WTC11 (cell line): ENCODE data around the gene MGST3. TPM values are rescaled to one million over a fixed set of nuclear protein-coding genes. Genes with fewer than 3 reads are reported as not detected.
A peak's percentile ranks its signal among the peaks of the same experiment; 100 is the strongest.

Experiments used
- ARID4B ChIP-seq: sonication (generic); formaldehyde crosslinking; IDR thresholded peaks from 2 replicates; pipeline ENCODE4 v1.8.0; 2023; ENCODE audit warnings: missing genetic modification reagents, mild to moderate bottlenecking, borderline replicate concordance
- ATF1 ChIP-seq: sonication (generic); formaldehyde crosslinking; IDR thresholded peaks from 2 replicates; pipeline ENCODE4 v1.8.1; 2023; ENCODE audit warnings: mild to moderate bottlenecking, moderate library complexity, missing genetic modification reagents
- CBFB ChIP-seq: sonication (generic); formaldehyde crosslinking; IDR thresholded peaks from 2 replicates; pipeline ENCODE4 v1.8.1; 2022; ENCODE audit warnings: mild to moderate bottlenecking, low read depth, missing genetic modification reagents
- E2F1 ChIP-seq: sonication (generic); formaldehyde crosslinking; IDR thresholded peaks from 2 replicates; pipeline ENCODE4 v1.8.0; 2022; ENCODE audit warnings: mild to moderate bottlenecking, missing genetic modification reagents
- ERG ChIP-seq: fragments of 250-450 bp; sonication (Bioruptor Pico); IDR thresholded peaks from 2 replicates; pipeline ENCODE4 v1.8.0; 2021; ENCODE audit warnings: mild to moderate bottlenecking
- ESRRA ChIP-seq: sonication (generic); formaldehyde crosslinking; IDR thresholded peaks from 2 replicates; pipeline ENCODE4 v1.8.1; 2022; ENCODE audit warnings: mild to moderate bottlenecking, missing genetic modification reagents, borderline replicate concordance
- FOXP1 ChIP-seq: sonication (generic); formaldehyde crosslinking; IDR thresholded peaks from 2 replicates; pipeline ENCODE4 v1.8.0; 2022; ENCODE audit warnings: missing genetic modification reagents, mild to moderate bottlenecking, moderate library complexity, borderline replicate concordance
- GABPB1 ChIP-seq: sonication (generic); formaldehyde crosslinking; IDR thresholded peaks from 2 replicates; pipeline ENCODE4 v1.8.1; 2023; ENCODE audit warnings: mild to moderate bottlenecking, missing genetic modification reagents
- GRHL2 ChIP-seq: fragments of 250-450 bp; sonication (Bioruptor Pico); IDR thresholded peaks from 2 replicates; pipeline ENCODE4 v1.8.0; 2022; ENCODE audit warnings: mild to moderate bottlenecking, moderate library complexity; ENCODE audit not compliant: insufficient replicate concordance, severe bottlenecking
- IRF2 ChIP-seq: sonication (generic); formaldehyde crosslinking; IDR thresholded peaks from 2 replicates; pipeline ENCODE4 v1.8.0; 2022; ENCODE audit warnings: low read depth, missing genetic modification reagents, borderline replicate concordance
- MAX ChIP-seq: sonication (generic); formaldehyde crosslinking; IDR thresholded peaks from 2 replicates; pipeline ENCODE4 v1.8.0; 2022; ENCODE audit warnings: mild to moderate bottlenecking, missing genetic modification reagents
- NFATC4 ChIP-seq: fragments of 250-450 bp; sonication (Bioruptor Pico); IDR thresholded peaks from 2 replicates; pipeline ENCODE4 v1.9.0; 2021; ENCODE audit warnings: mild to moderate bottlenecking
- NFYB ChIP-seq: sonication (generic); formaldehyde crosslinking; conservative IDR thresholded peaks from 2 replicates; pipeline ENCODE4 v1.8.0; 2022; ENCODE audit warnings: low read depth, missing genetic modification reagents
- NR1H2 ChIP-seq: sonication (generic); formaldehyde crosslinking; IDR thresholded peaks from 2 replicates; pipeline ENCODE4 v1.9.0; 2021; ENCODE audit warnings: mild to moderate bottlenecking, moderate library complexity, missing genetic modification reagents
- SP1 ChIP-seq: sonication (generic); formaldehyde crosslinking; conservative IDR thresholded peaks from 2 replicates; pipeline ENCODE4 v1.8.1; 2022; ENCODE audit warnings: missing genetic modification reagents
- TEAD4 ChIP-seq: sonication (generic); formaldehyde crosslinking; IDR thresholded peaks from 2 replicates; pipeline ENCODE4 v1.8.0; 2022; ENCODE audit warnings: mild to moderate bottlenecking, missing genetic modification reagents
- TP53 ChIP-seq: sonication (generic); formaldehyde crosslinking; IDR thresholded peaks from 2 replicates; pipeline ENCODE4 v1.8.1; 2023; ENCODE audit warnings: mild to moderate bottlenecking, missing genetic modification reagents
- ZNF281 ChIP-seq: sonication (generic); formaldehyde crosslinking; IDR thresholded peaks from 2 replicates; pipeline ENCODE4 v1.8.0; 2023; ENCODE audit warnings: mild to moderate bottlenecking, missing genetic modification reagents
- ZNF317 ChIP-seq: sonication (generic); formaldehyde crosslinking; IDR thresholded peaks from 2 replicates; pipeline ENCODE4 v1.8.1; 2023; ENCODE audit warnings: low read depth, mild to moderate bottlenecking, moderate library complexity, missing genetic modification reagents, borderline replicate concordance
- ZNF396 ChIP-seq: fragments of 250-450 bp; sonication (Bioruptor Pico); IDR thresholded peaks from 2 replicates; pipeline ENCODE4 v1.8.0; 2021; ENCODE audit warnings: mild to moderate bottlenecking, moderate library complexity, borderline replicate concordance
- ZNF423 ChIP-seq: fragments of 250-450 bp; sonication (Bioruptor Pico); IDR thresholded peaks from 2 replicates; pipeline ENCODE4 v2.1.2; 2022; ENCODE audit warnings: mild to moderate bottlenecking, moderate library complexity
- ZNF425 ChIP-seq: fragments of 250-450 bp; sonication (Bioruptor Pico); conservative IDR thresholded peaks from 2 replicates; pipeline ENCODE4 v1.9.0; 2021; ENCODE audit warnings: mild to moderate bottlenecking
- ZNF671 ChIP-seq: fragments of 250-450 bp; sonication (Bioruptor Pico); IDR thresholded peaks from 2 replicates; pipeline ENCODE4 v1.8.0; 2021; ENCODE audit warnings: mild to moderate bottlenecking
- total RNA-seq: library from RNA; stranded (reverse); gene quantifications from 3 replicates; pipeline ENCODE4 v1.2.3, GENCODE V29; 2021

MGST3 gene
- total RNA-seq, 1 experiment from 2014 or later = 137 TPM

- TF ChIP-seq ZNF281 (CRISPR knock-in tag) (no peak), ARID4B (CRISPR knock-in tag) (no peak), GRHL2 (no peak), SP1 (peak; percentile 63), ZNF425 (CRISPR knock-in tag) (no peak), ATF1 (CRISPR knock-in tag) (no peak), ZNF671 (CRISPR knock-in tag) (no peak), ESRRA (CRISPR knock-in tag) (no peak), NFATC4 (CRISPR knock-in tag) (no peak), TP53 (no peak), ZNF396 (CRISPR knock-in tag) (no peak), IRF2 (no peak), NR1H2 (CRISPR knock-in tag) (no peak), E2F1 (CRISPR knock-in tag) (no peak), TEAD4 (CRISPR knock-in tag) (no peak), NFYB (CRISPR knock-in tag) (peak; percentile 65), FOXP1 (CRISPR knock-in tag) (0 out of 2 replicates have a peak, but pooled peaks have one; percentile 21), ZNF423 (no peak), GABPB1 (CRISPR knock-in tag) (no peak), ERG (CRISPR knock-in tag) (no peak), ZNF317 (CRISPR knock-in tag) (no peak), CBFB (CRISPR knock-in tag) (no peak), MAX (peak; percentile 44; the same call in 1 of the 2 replicates)
These were observed 33.0 kb upstream of the MGST3 start (continued) for GRCh38 chr1:165597883-165598675.
